DND-41 (cell line): ENCODE results near the gene PPM1M.

Source experiments
- ATAC-seq: fragments of 200-7000 bp; cut with Tn5 transposase; 3 replicates; pipeline ENCODE4 v1.9.1; 2021; ENCODE audit warnings: low read depth; ENCODE audit not compliant: insufficient read depth
- DNase-seq: peaks from one replicate; pipeline ENCODE4 v3.0.0-alpha.2; 2020
- H2AFZ ChIP-seq: 2 replicates; pipeline ENCODE4 v1.6.0; 2012; ENCODE audit warnings: low read depth, low read length
- H3K27ac ChIP-seq: 2 replicates; pipeline ENCODE4 v1.5.1; 2012; ENCODE audit warnings: low read length, inconsistent platforms
- H3K27me3 ChIP-seq: fragments of 200-600 bp; sonication (generic); 2 replicates; pipeline ENCODE4 v1.6.0; 2012; ENCODE audit warnings: low read length, mild to moderate bottlenecking, inconsistent platforms; ENCODE audit not compliant: insufficient read depth, poor library complexity
- H3K36me3 ChIP-seq: 2 replicates; pipeline ENCODE4 v1.5.1; 2012; ENCODE audit warnings: low read length, inconsistent platforms; ENCODE audit not compliant: insufficient read depth
- H3K4me1 ChIP-seq: 2 replicates; pipeline ENCODE4 v1.5.1; 2012; ENCODE audit warnings: mild to moderate bottlenecking, low read length; ENCODE audit not compliant: insufficient read depth
- H3K4me2 ChIP-seq: 2 replicates; pipeline ENCODE4 v1.6.0; 2012; ENCODE audit warnings: mild to moderate bottlenecking, moderate library complexity, low read length, inconsistent platforms; ENCODE audit not compliant: insufficient read depth
- H3K4me3 ChIP-seq, 2 experiments: fragments of 200-600 bp in 1 of 2; shearing (Covaris generic) in 1 of 2; 2 replicates each; pipeline ENCODE4 v1.5.1; 2012 to 2016; ENCODE audit warnings: inconsistent platforms in 2 of 2, low read length in 2 of 2, mild to moderate bottlenecking in 2 of 2, low read depth in 1 of 2, moderate library complexity in 1 of 2
- H3K79me2 ChIP-seq: 2 replicates; pipeline ENCODE4 v1.6.0; 2012; ENCODE audit warnings: low read length, inconsistent platforms; ENCODE audit not compliant: insufficient read depth
- H3K9ac ChIP-seq: 2 replicates; pipeline ENCODE4 v1.6.0; 2012; ENCODE audit warnings: low read depth, mild to moderate bottlenecking, inconsistent platforms, low read length, moderate library complexity
- H3K9me3 ChIP-seq: 2 replicates; pipeline ENCODE4 v1.5.1; 2012; ENCODE audit warnings: low read length, moderate library complexity, mild to moderate bottlenecking, inconsistent platforms; ENCODE audit not compliant: insufficient read depth, severe bottlenecking
- H4K20me1 ChIP-seq: 2 replicates; pipeline ENCODE4 v1.6.0; 2012; ENCODE audit warnings: low read length; ENCODE audit not compliant: insufficient read depth
- EZH2 ChIP-seq: IDR thresholded peaks from 3 replicates; pipeline ENCODE4 v1.6.1; 2012; ENCODE audit warnings: borderline replicate concordance, low read depth, mild to moderate bottlenecking, moderate library complexity, low read length, inconsistent platforms; ENCODE audit not compliant: severe bottlenecking
- TF ChIP-seq, protein P1 (sequence below): IDR thresholded peaks from 2 replicates; pipeline ENCODE4 v1.5.1; 2012; ENCODE audit warnings: borderline replicate concordance, low read length, moderate library complexity, mild to moderate bottlenecking; ENCODE audit not compliant: poor library complexity, severe bottlenecking; ENCODE audit errors: extremely low read depth

The PPM1M gene

DNA sequence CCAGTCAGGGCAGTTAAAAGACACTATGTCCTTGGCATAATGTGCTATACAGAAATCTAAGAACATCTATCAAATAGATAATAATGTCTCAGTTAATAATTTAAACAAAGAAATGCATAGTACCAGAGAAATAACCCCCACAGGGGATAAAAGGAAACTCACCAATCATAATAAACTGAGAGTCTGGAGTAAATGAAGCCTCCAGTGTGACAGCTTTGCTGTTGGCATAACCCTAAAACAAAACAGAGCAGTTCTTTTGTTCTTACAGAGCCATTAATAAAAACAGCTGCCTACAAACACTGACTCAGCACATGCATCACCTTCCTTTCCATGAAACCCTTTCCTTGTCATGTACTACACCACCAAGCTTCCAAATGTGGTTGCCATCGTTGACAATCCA is 13.5 kb downstream of the PPM1M start:
- Histone ChIP-seq H3K9me3 (no peaks in the 10 kb centered on the region), H3K4me1 (peaks cover 43% of the 10 kb centered on the region), H3K27me3 (no peaks in the 10 kb centered on the region), H2AFZ (no peak overlapping the region), H3K27ac (no peak overlapping the region), H3K36me3 (peaks cover 98% of the 10 kb centered on the region), H4K20me1 (peaks cover 52% of the 10 kb centered on the region), H3K4me3 (no peak overlapping the region), H3K4me2 (no peak overlapping the region), H3K79me2 (peaks cover 74% of the 10 kb centered on the region), H3K9ac (no peak overlapping the region)
- no peak for DNase-seq
- no peak for ATAC-seq
- TF ChIP-seq, protein P1, sequence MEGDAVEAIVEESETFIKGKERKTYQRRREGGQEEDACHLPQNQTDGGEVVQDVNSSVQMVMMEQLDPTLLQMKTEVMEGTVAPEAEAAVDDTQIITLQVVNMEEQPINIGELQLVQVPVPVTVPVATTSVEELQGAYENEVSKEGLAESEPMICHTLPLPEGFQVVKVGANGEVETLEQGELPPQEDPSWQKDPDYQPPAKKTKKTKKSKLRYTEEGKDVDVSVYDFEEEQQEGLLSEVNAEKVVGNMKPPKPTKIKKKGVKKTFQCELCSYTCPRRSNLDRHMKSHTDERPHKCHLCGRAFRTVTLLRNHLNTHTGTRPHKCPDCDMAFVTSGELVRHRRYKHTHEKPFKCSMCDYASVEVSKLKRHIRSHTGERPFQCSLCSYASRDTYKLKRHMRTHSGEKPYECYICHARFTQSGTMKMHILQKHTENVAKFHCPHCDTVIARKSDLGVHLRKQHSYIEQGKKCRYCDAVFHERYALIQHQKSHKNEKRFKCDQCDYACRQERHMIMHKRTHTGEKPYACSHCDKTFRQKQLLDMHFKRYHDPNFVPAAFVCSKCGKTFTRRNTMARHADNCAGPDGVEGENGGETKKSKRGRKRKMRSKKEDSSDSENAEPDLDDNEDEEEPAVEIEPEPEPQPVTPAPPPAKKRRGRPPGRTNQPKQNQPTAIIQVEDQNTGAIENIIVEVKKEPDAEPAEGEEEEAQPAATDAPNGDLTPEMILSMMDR: no peak
- no peak for TF ChIP-seq EZH2

DNA sequence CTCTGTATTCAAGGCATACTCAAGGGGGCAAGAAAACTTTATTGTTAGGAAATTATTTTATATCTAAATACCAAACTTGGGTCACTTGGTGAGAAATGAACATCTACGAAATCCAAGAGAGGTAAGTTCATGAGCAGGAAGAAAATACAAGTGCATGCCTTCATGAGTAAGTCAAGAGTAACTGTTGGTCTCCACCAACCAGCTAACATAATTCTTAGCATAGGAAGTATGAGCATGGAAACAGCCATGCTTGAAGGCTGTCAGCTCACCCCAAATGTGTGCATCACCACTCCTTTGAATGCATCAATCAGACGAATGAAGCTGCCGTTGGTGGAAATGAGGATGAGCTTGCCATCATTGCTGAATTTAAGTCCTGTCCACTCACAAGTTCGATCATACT is 13.9 kb downstream of the PPM1M start:
- H3K36me3 ChIP-seq: peaks cover 98% of the 10 kb centered on the region
- no peak overlapping the region for H3K4me2 ChIP-seq
- H2AFZ ChIP-seq: no peak overlapping the region
- no peak overlapping the region for H3K4me3 ChIP-seq
- H3K27me3 ChIP-seq: no peaks in the 10 kb centered on the region
- ATAC-seq: no peak
- H3K9me3 ChIP-seq: no peaks in the 10 kb centered on the region
- peaks cover 52% of the 10 kb centered on the region; the same call in 1 of the 2 replicates for H4K20me1 ChIP-seq
- DNase-seq: no peak
- peaks cover 78% of the 10 kb centered on the region for H3K79me2 ChIP-seq
- peaks cover 38% of the 10 kb centered on the region for H3K4me1 ChIP-seq
- H3K27ac ChIP-seq: no peak overlapping the region
- no peak for TF ChIP-seq EZH2
- TF ChIP-seq, protein P1: no peak
- no peak overlapping the region for H3K9ac ChIP-seq

DNA sequence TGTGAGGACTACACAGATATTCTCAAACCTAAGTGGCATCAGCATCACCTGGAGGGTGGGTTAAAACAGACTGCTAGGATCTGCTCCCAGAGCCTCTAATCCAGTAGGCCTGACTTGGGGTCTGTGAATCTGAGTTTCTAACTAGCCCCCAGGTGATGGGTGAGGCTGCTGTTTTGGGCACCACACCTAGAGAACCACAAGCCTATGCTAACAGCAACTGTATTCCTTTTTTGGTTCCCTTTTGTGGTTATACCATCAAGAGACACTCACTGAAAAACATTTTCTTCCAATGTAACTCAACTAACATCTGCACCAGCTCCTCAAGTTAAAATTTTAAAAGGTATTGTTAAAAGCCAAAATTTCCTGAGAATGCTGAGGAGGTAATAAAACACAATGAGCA is 16.9 kb downstream of the PPM1M start:
- ATAC-seq (no peak), DNase-seq (no peak)
- TF ChIP-seq, protein P1: no peak
- no peak for TF ChIP-seq EZH2
- Histone ChIP-seq H4K20me1 (peaks cover 51% of the 10 kb centered on the region; the same call in 1 of the 2 replicates), H3K4me1 (peaks cover 8% of the 10 kb centered on the region), H3K79me2 (peaks cover 80% of the 10 kb centered on the region), H3K4me3 (no peak overlapping the region), H3K27ac (no peak overlapping the region), H3K9me3 (no peaks in the 10 kb centered on the region), H3K4me2 (no peak overlapping the region), H3K36me3 (peaks cover 97% of the 10 kb centered on the region), H3K27me3 (no peaks in the 10 kb centered on the region), H3K9ac (no peak overlapping the region), H2AFZ (no peak overlapping the region)

DNA sequence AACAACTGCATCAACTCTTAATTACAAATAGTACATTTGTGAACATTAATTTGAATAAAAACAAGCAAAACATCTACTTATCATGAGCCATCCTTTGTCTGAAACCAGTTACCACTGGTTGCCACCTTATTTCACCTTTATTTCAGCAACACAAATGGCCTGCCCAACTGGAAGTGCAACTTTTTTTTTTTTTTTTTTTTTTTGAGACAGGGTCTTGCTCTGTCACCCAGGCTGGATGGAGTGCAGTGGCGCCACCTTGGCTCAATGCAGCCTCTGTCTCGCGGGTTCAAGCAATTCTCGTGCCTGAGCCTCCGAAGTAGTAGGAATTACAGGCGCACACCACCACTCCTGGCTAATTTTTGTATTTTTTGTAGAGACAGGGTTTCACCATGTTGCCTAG is 19.8 kb downstream of the PPM1M start:
- H4K20me1 ChIP-seq: peaks cover 59% of the 10 kb centered on the region; the same call in 1 of the 2 replicates
- no peak overlapping the region for H3K4me2 ChIP-seq
- H3K36me3 ChIP-seq: peaks cover 94% of the 10 kb centered on the region
- H3K9ac ChIP-seq: no peak overlapping the region
- no peak overlapping the region for H2AFZ ChIP-seq
- 0 out of 3 replicates have a peak, but pooled peaks have one; percentile 37 for ATAC-seq
- no peak overlapping the region for H3K27ac ChIP-seq
- H3K9me3 ChIP-seq: no peaks in the 10 kb centered on the region
- H3K27me3 ChIP-seq: no peaks in the 10 kb centered on the region
- peaks cover 90% of the 10 kb centered on the region for H3K79me2 ChIP-seq
- H3K4me3 ChIP-seq: no peak overlapping the region
- no peaks in the 10 kb centered on the region for H3K4me1 ChIP-seq
- TF ChIP-seq EZH2: no peak
- TF ChIP-seq, protein P1: peak; percentile 38
- no peak for DNase-seq
